Astrocyte of the cerebellum (primary cell): Measurements from ENCODE around the gene PALLD.

Experiments used
- DNase-seq: peaks from one replicate; pipeline ENCODE4 v3.0.0-alpha.2; 2011; ENCODE audit warnings: low read depth
- H3K4me3 ChIP-seq: 2 replicates; pipeline ENCODE4 v1.5.1; 2011; ENCODE audit warnings: mild to moderate bottlenecking, low read depth, low read length, moderate library complexity
- in situ Hi-C: cut with HindIII; loops from 2 replicates; pipeline ENCODE4 v1.10.0; 2017; ENCODE audit warnings: low sequenced_read_pairs
- TF ChIP-seq, protein P1 (sequence below): IDR thresholded peaks from 2 replicates; pipeline ENCODE4 v1.5.1; 2012; ENCODE audit warnings: low read length, low read depth, moderate library complexity, mild to moderate bottlenecking; ENCODE audit errors: missing control alignments

PALLD gene

DNA sequence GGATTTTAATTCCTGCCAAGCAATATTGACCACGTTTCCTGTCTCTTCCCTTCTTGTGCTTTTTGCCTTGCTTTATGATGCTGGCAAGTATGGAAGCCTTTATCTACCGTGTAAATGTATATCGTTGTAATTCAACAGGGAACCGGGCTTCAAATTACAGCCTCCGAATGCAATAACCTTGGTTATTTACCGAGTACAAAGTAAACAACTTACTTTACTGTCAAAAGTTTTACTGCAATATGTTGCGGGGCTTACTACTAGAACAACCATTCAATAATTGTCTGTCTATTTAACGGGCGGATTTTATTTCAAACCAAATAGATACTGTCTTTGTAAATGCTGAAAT, 73.1 kb downstream of the PALLD start:
- TF ChIP-seq, protein P1, sequence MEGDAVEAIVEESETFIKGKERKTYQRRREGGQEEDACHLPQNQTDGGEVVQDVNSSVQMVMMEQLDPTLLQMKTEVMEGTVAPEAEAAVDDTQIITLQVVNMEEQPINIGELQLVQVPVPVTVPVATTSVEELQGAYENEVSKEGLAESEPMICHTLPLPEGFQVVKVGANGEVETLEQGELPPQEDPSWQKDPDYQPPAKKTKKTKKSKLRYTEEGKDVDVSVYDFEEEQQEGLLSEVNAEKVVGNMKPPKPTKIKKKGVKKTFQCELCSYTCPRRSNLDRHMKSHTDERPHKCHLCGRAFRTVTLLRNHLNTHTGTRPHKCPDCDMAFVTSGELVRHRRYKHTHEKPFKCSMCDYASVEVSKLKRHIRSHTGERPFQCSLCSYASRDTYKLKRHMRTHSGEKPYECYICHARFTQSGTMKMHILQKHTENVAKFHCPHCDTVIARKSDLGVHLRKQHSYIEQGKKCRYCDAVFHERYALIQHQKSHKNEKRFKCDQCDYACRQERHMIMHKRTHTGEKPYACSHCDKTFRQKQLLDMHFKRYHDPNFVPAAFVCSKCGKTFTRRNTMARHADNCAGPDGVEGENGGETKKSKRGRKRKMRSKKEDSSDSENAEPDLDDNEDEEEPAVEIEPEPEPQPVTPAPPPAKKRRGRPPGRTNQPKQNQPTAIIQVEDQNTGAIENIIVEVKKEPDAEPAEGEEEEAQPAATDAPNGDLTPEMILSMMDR: no peak
- H3K4me3 ChIP-seq: no peak overlapping the region
- no peak for DNase-seq
- in situ Hi-C loops: no loop called here

DNA sequence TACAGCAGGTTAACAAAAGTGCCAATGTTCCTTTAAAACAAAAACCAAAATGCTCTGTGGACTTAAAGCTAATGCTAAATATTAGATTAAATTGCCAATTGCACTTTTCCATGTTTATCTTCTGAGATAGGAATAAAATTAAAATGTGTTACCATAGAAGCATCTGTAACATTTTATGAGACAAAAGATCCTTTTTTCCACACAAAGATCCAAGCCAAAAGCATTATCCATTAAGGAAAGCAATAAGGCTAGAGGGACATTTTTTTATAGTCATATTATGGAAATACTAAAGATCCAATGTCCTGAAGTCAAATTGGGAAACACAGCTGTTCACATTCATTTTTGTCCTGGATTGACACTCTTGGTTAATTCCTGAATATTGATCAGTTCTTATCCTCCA, 73.6 kb downstream of the PALLD start:
- no peak overlapping the region for H3K4me3 ChIP-seq
- no peak for DNase-seq
- in situ Hi-C loops: no loop called here
- TF ChIP-seq, protein P1: no peak

DNA sequence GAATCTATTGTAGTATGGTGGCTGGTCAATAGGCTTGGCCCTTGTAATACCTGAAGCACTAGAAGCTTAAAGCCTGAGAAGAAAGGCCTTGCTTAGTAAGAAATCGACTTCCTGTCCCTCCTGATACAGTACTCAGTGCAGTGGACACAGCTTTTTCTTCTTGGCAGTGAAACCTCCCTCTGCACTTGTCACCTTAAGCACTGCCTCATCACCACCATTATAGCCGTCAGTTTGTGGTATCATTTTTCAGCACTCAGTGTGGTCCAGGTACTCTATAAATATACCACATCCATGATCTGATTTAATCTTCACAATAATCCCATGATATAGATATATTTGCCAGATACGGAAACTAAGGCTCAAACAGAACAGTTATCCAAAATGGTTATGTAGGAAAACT, 75.2 kb downstream of the PALLD start:
- in situ Hi-C loops: no loop called here
- TF ChIP-seq, protein P1: no peak
- DNase-seq: no peak
- H3K4me3 ChIP-seq: no peak overlapping the region

DNA sequence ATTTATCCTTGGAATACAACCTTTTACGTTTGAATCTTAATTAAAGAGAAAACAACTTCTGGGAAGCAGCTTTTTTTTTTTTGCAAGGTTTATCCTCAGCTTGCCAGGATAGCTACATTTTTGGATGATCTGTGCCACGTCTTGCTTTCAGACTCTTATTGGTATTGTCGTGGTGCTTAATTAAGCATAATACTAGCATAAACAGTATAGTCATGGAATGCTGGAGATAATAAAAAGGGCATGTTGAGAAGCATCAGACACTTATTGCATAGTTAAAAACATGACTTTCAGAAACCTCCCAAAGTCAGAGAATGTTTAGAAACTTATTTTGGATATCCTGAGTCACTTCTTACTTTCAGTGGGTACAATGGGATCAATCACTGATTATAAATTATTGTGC, 77.0 kb downstream of the PALLD start:
- in situ Hi-C loops: no loop called here
- no peak overlapping the region for H3K4me3 ChIP-seq
- no peak for DNase-seq
- TF ChIP-seq, protein P1: no peak

DNA sequence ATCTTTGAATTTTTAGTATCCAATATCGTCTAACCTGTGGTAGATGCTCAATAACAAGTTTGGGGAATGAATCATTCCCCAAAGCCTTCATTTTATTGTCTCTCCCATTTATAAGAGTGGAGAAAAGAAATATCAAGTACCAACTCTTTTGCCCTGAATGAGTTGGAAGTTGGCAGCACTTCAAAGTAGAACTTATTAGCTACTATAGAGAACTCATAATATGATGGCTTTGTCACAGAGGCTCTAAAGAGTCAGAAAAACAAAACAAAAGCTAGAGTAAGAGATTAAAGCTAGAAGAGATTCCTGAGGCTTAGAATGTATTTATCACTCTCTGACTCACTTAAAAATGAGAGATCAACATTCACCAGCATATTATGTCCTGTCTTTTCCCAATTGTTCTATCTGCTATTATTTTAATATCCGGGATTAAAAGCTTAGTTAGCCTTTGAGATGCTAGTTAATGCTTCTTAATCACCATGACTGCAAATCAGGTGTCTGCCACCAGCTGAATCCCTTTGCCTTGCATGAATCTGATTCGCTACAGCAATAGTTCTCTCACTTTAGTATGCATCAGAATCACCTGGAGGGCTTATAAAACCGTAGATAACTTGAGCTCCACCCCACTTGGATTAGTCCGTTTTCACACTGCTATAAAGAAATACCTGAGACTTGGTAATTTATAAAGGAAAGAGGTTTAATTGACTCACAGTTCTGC, 77.9 kb downstream of the PALLD start:
- in situ Hi-C loops: no loop called here
- no peak overlapping the region for H3K4me3 ChIP-seq
- TF ChIP-seq, protein P1: no peak
- peak; percentile 54 for DNase-seq

DNA sequence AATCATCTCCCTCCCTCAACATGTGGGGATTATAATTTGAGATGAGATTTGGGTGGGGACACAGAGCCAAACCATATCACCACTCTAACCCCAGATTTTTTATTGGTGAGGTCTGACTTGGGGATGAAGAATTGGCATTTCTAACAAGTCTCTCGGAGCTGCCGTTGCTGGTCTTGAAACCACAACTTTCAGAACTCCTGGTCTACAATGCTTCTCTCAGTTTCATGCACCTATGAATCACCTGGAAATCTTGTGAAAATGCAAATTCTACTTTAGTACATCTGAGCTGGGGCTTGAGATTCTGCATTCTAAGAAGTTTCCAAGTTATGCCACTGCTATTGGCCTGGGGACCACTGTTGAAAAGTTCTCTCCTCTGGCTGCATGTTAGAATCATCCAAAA, 78.6 kb downstream of the PALLD start:
- in situ Hi-C loops: no loop called here
- DNase-seq: no peak
- H3K4me3 ChIP-seq: no peak overlapping the region
- TF ChIP-seq, protein P1: no peak

DNA sequence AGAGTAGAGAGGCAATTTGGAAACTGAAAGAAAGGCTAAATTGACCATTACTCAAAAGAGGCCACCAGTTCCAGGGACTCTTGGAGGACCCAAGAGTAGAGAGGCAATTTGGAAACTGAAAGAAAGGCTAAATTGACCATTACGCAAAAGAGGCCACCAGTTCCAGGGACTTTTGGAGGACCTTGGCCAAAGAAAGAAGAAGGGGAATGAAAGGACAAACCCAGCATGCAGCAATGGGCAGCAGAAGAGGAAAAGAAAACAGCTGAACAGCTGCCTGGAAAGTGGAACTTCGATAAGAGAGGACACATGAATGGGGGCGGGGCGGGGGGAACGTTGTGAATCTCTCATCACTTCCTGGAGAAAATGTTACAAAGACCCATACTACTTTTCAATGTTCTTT, 80.8 kb downstream of the PALLD start:
- TF ChIP-seq, protein P1: no peak
- no peak overlapping the region for H3K4me3 ChIP-seq
- no peak for DNase-seq
- in situ Hi-C loops: no loop called here
